ENCODE data around the gene CAVIN3. TPM values are rescaled to one million over a fixed set of nuclear protein-coding genes. Genes with fewer than 3 reads are reported as not detected.
A peak's percentile ranks its signal among the peaks of the same experiment; 100 is the strongest.
"Not testable (repeated sequence)": the region's sequence is repeated elsewhere in the genome, so short reads cannot be mapped to it uniquely, and the experiment has no call there.

Gene CAVIN3
- total RNA-seq, 1 experiment from 2014 or later, result 0.41 TPM

GRCh38 chr11:6326303-6326702, 6.0 kb upstream of the CAVIN3 start:
- no peak for DNase-seq (ENCODE audit: low spot score)

- no peak for DNase-seq (ENCODE audit: low spot score)
These were observed 3.1 kb upstream of the CAVIN3 start for GRCh38 chr11:6323291-6323905.

- DNase-seq (ENCODE audit: low spot score), result no peak
These were observed 1.7 kb upstream of the CAVIN3 start for GRCh38 chr11:6321961-6322362.

GRCh38 chr11:6321356-6321755, 1.1 kb upstream of the CAVIN3 start:
- DNase-seq (ENCODE audit: low spot score), result no peak

GRCh38 chr11:6319704-6320410, 444 bp downstream of the CAVIN3 start:
- DNase-seq (ENCODE audit: low spot score), result no peak

GRCh38 chr11:6319001-6319703, 1.1 kb downstream of the CAVIN3 start:
- DNase-seq (ENCODE audit: low spot score), result no peak

GRCh38 chr11:6318204-6318603, 2.1 kb downstream of the CAVIN3 start:
- DNase-seq (ENCODE audit: low spot score), result no peak

- DNase-seq (ENCODE audit: low spot score), result peak; percentile 68
These were observed 4.4 kb downstream of the CAVIN3 start for GRCh38 chr11:6315811-6316425.

- DNase-seq (ENCODE audit: low spot score), result no peak
These were observed 8.2 kb downstream of the CAVIN3 start for GRCh38 chr11:6312106-6312505.

GRCh38 chr11:6307876-6308275, 12.4 kb downstream of the CAVIN3 start:
- no peak for DNase-seq (ENCODE audit: low spot score)

GRCh38 chr11:6305297-6305696, 15.0 kb downstream of the CAVIN3 start:
- DNase-seq (ENCODE audit: low spot score), result no peak

- DNase-seq (ENCODE audit: low spot score), result no peak
These were observed 16.6 kb downstream of the CAVIN3 start for GRCh38 chr11:6303661-6304060.

GRCh38 chr11:6301096-6301495, 19.2 kb downstream of the CAVIN3 start:
- no peak for DNase-seq (ENCODE audit: low spot score)

GRCh38 chr11:6300325-6300724, 20.0 kb downstream of the CAVIN3 start:
- DNase-seq (ENCODE audit: low spot score), result no peak

GRCh38 chr11:6298605-6299004, 21.7 kb downstream of the CAVIN3 start:
- peak; percentile 71 for DNase-seq (ENCODE audit: low spot score)

- no peak for DNase-seq (ENCODE audit: low spot score)
These were observed 22.5 kb downstream of the CAVIN3 start for GRCh38 chr11:6297831-6298230.

GRCh38 chr11:6285019-6285418, 35.3 kb downstream of the CAVIN3 start:
- no peak for DNase-seq (ENCODE audit: low spot score)

GRCh38 chr11:6284250-6284649, 36.1 kb downstream of the CAVIN3 start:
- no peak for DNase-seq (ENCODE audit: low spot score)

GRCh38 chr11:6283453-6284023, 36.8 kb downstream of the CAVIN3 start:
- no peak for DNase-seq (ENCODE audit: low spot score)

GRCh38 chr11:6280809-6281208, 39.5 kb downstream of the CAVIN3 start:
- not testable (repeated sequence) for DNase-seq (ENCODE audit: low spot score)

- DNase-seq (ENCODE audit: low spot score), result no peak
These were observed 47.1 kb downstream of the CAVIN3 start for GRCh38 chr11:6273188-6273587.

GRCh38 chr11:6271598-6271997, 48.7 kb downstream of the CAVIN3 start:
- no peak for DNase-seq (ENCODE audit: low spot score)

Data from H4 (cell line).